COLO829 (cell line): ENCODE results near the gene SCFD2.
"Not testable (repeated sequence)": the region's sequence is repeated elsewhere in the genome, so short reads cannot be mapped to it uniquely, and the experiment has no call there.

Experiments used
- DNase-seq: peaks from one replicate; pipeline ENCODE4 v3.0.0; 2012; ENCODE audit warnings: low spot score

The SCFD2 gene

GRCh38 chr4:52850406-52851124 lies 515.3 kb downstream of the SCFD2 start:
- DNase-seq = no peak

GRCh38 chr4:52848254-52848653 lies 517.6 kb downstream of the SCFD2 start:
- DNase-seq = no peak

GRCh38 chr4:52846502-52846901 lies 519.4 kb downstream of the SCFD2 start:
- no peak for DNase-seq

GRCh38 chr4:52844596-52844995 lies 521.3 kb downstream of the SCFD2 start:
- DNase-seq = no peak

- DNase-seq = no peak
These were observed 521.9 kb downstream of the SCFD2 start for GRCh38 chr4:52843958-52844357.

GRCh38 chr4:52843351-52843750 lies 522.5 kb downstream of the SCFD2 start:
- no peak for DNase-seq

- no peak for DNase-seq
These were observed 523.1 kb downstream of the SCFD2 start for GRCh38 chr4:52842792-52843191.

- DNase-seq = peak; percentile 63
These were observed 524.0 kb downstream of the SCFD2 start for GRCh38 chr4:52841682-52842456.

- DNase-seq = no peak
These were observed 525.1 kb downstream of the SCFD2 start for GRCh38 chr4:52840531-52841370.

- no peak for DNase-seq
These were observed 526.9 kb downstream of the SCFD2 start for GRCh38 chr4:52838729-52839586.

GRCh38 chr4:52837716-52838558 lies 527.9 kb downstream of the SCFD2 start:
- peak; percentile 82 for DNase-seq

- DNase-seq = no peak
These were observed 529.2 kb downstream of the SCFD2 start for GRCh38 chr4:52836678-52837077.

GRCh38 chr4:52836120-52836519 lies 529.7 kb downstream of the SCFD2 start:
- DNase-seq = no peak

GRCh38 chr4:52834641-52835456 lies 531.0 kb downstream of the SCFD2 start:
- DNase-seq = not testable (repeated sequence)

GRCh38 chr4:52833941-52834525 lies 531.8 kb downstream of the SCFD2 start:
- DNase-seq = no peak

- no peak for DNase-seq
These were observed 540.3 kb downstream of the SCFD2 start for GRCh38 chr4:52825460-52826090.

GRCh38 chr4:52824603-52825459 lies 541.0 kb downstream of the SCFD2 start:
- DNase-seq = no peak

GRCh38 chr4:52824270-52824602 lies 541.6 kb downstream of the SCFD2 start:
- no peak for DNase-seq
